ENCODE results near the gene SMPD3.
A peak's percentile ranks its signal among the peaks of the same experiment; 100 is the strongest.

Gene SMPD3

GRCh38 chr16:68369697-68370580, 78.4 kb downstream of the SMPD3 start:
- DNase-seq (ENCODE audit: low spot score): no peak

GRCh38 chr16:68369168-68369567, 79.1 kb downstream of the SMPD3 start:
- no peak for DNase-seq (ENCODE audit: low spot score)

GRCh38 chr16:68368301-68368888, 79.9 kb downstream of the SMPD3 start:
- DNase-seq (ENCODE audit: low spot score): peak; percentile 27

- DNase-seq (ENCODE audit: low spot score): no peak
Measured at GRCh38 chr16:68367891-68368290, 80.4 kb downstream of the SMPD3 start.

GRCh38 chr16:68367440-68367839, 80.9 kb downstream of the SMPD3 start:
- DNase-seq (ENCODE audit: low spot score): no peak

- DNase-seq (ENCODE audit: low spot score): peak; percentile 57
Measured at GRCh38 chr16:68367030-68367429, 81.3 kb downstream of the SMPD3 start.

- DNase-seq (ENCODE audit: low spot score): no peak
Measured at GRCh38 chr16:68366062-68366461, 82.2 kb downstream of the SMPD3 start.

- DNase-seq (ENCODE audit: low spot score): no peak
Measured at GRCh38 chr16:68365167-68365817, 83.0 kb downstream of the SMPD3 start.

GRCh38 chr16:68364561-68364998, 83.7 kb downstream of the SMPD3 start:
- DNase-seq (ENCODE audit: low spot score): no peak

GRCh38 chr16:68363658-68364521, 84.4 kb downstream of the SMPD3 start:
- DNase-seq (ENCODE audit: low spot score): no peak

GRCh38 chr16:68362947-68363657, 85.2 kb downstream of the SMPD3 start:
- no peak for DNase-seq (ENCODE audit: low spot score)

- no peak for DNase-seq (ENCODE audit: low spot score)
Measured at GRCh38 chr16:68362262-68362913, 85.9 kb downstream of the SMPD3 start.

- no peak for DNase-seq (ENCODE audit: low spot score)
Measured at GRCh38 chr16:68361485-68361884, 86.8 kb downstream of the SMPD3 start.

- no peak for DNase-seq (ENCODE audit: low spot score)
Measured at GRCh38 chr16:68360956-68361355, 87.4 kb downstream of the SMPD3 start.

GRCh38 chr16:68360547-68360946, 87.8 kb downstream of the SMPD3 start:
- no peak for DNase-seq (ENCODE audit: low spot score)

GRCh38 chr16:68359398-68360191, 88.7 kb downstream of the SMPD3 start:
- no peak for DNase-seq (ENCODE audit: low spot score)

- no peak for DNase-seq (ENCODE audit: low spot score)
Measured at GRCh38 chr16:68358951-68359350, 89.4 kb downstream of the SMPD3 start.

- DNase-seq (ENCODE audit: low spot score): no peak
Measured at GRCh38 chr16:68357923-68358322, 90.4 kb downstream of the SMPD3 start.

- no peak for DNase-seq (ENCODE audit: low spot score)
Measured at GRCh38 chr16:68357521-68357922, 90.8 kb downstream of the SMPD3 start.

GRCh38 chr16:68356919-68357286, 91.4 kb downstream of the SMPD3 start:
- no peak for DNase-seq (ENCODE audit: low spot score)

All from germinal center (tissue), 1 donor.